Measurements from ENCODE around the gene DUS2. TPM values are rescaled to one million over a fixed set of nuclear protein-coding genes. Genes with fewer than 3 reads are reported as not detected.
A peak's percentile ranks its signal among the peaks of the same experiment; 100 is the strongest.

Gene DUS2
- total RNA-seq, 2 experiments from 2014 or later, result 34.2 to 35.1 TPM

DNA sequence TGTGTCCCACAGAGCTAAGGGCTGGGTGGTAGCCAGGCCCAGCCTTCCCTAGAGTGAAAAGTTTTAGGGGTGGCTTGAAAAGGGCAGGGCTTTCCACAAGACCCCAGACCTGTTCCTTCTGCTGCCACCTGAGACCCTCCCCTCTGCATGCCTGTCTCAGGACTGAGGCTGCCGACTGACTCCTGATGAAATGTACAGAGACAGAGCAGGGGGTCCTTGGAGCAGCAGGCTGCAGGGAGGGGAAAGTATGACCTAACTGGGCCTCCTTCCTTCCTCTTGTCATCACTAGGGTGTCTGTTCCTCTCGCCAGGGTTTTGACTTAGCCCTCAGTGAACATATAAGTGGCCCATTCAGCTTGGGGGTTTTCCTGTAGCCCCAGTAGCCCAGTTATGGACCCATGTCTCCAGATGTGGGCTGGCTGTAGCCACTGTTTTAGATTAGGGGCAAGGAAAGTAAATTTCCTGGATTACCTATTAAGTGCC lies 47.2 kb downstream of the DUS2 start:
- TF ChIP-seq, protein P1, sequence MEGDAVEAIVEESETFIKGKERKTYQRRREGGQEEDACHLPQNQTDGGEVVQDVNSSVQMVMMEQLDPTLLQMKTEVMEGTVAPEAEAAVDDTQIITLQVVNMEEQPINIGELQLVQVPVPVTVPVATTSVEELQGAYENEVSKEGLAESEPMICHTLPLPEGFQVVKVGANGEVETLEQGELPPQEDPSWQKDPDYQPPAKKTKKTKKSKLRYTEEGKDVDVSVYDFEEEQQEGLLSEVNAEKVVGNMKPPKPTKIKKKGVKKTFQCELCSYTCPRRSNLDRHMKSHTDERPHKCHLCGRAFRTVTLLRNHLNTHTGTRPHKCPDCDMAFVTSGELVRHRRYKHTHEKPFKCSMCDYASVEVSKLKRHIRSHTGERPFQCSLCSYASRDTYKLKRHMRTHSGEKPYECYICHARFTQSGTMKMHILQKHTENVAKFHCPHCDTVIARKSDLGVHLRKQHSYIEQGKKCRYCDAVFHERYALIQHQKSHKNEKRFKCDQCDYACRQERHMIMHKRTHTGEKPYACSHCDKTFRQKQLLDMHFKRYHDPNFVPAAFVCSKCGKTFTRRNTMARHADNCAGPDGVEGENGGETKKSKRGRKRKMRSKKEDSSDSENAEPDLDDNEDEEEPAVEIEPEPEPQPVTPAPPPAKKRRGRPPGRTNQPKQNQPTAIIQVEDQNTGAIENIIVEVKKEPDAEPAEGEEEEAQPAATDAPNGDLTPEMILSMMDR (IDR thresholded peaks at IDR 0.05), result no peak

DNA sequence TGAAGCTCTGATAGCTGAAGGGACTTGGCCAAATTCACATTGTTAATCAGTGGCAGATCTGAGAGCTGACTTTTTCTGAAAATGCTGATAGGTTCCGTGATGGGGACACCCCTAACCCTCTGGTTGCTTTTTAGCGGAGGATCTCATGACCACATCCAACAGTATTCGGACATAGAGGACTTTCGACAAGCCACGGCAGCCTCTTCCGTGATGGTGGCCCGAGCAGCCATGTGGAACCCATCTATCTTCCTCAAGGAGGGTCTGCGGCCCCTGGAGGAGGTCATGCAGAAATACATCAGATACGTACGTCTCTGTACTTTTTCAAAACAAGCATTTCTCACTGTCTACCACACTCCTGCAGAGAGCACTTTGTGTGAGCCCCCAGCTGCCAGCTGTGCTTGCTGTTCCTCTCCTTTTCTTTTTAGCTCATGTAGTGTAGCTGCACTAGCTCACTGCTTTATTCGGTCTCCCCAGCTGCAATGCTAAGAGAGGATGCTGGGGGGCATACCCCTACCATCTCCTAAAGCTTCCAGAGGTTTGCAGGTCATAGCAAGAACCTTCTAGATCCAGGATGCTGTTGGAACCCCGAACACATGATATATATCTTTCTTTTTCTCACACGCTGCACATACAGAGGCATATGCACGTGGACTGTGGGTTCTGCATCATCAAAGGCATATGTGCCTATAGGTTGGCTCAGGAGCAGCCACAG lies 47.9 kb downstream of the DUS2 start:
- H3K9me3 Mint-ChIP-seq, result no peaks in the 10 kb centered on the region
- peaks cover 74% of the 10 kb centered on the region for H3K36me3 Mint-ChIP-seq (ENCODE audit: low read depth)
- POLR2A ChIA-PET, result interaction anchor here (1.0 to 4.5 kb wide), 6 partner anchors 9 to 95 kb away, joined by 3 to 16 read pairs (median 4); partner anchors contain the start of gene NFATC3
- H3K27me3 Mint-ChIP-seq, result no peaks in the 10 kb centered on the region
- TF ChIP-seq, protein P1 (IDR thresholded peaks at IDR 0.05), result no peak
- peaks cover 67% of the 10 kb centered on the region for H3K4me1 Mint-ChIP-seq (ENCODE audit: low read depth)
- CTCF ChIA-PET, result interaction anchor here (0.9 to 1.5 kb wide), 4 partner anchors 9 to 77 kb away, joined by 3 to 6 read pairs (median 4); no protein-coding TSS in a partner anchor
- no peak overlapping the region for H3K4me3 Mint-ChIP-seq
- ATAC-seq (no peak), DNase-seq (peak; percentile 45)
- intact Hi-C loops (cut with micrococcal nuclease), result no loop called here
- H3K27ac Mint-ChIP-seq, result peak overlapping the region; percentile 86

More for the DNA sequence above, 47.2 kb downstream of the DUS2 start:
- peak; percentile 30 for DNase-seq
- peaks cover 61% of the 10 kb centered on the region for H3K4me1 Mint-ChIP-seq (ENCODE audit: low read depth)
- peak; percentile 40 for ATAC-seq
- H3K9me3 Mint-ChIP-seq, result no peaks in the 10 kb centered on the region
- intact Hi-C loops (cut with micrococcal nuclease), result no loop called here
- ChIA-PET CTCF (interaction anchor here (0.9 to 3.1 kb wide), 6 partner anchors 14 to 47 kb away, joined by 3 to 10 read pairs (median 5); partner anchors contain the start of gene NFATC3), POLR2A (interaction anchor here (0.5 to 4.5 kb wide), 6 partner anchors 9 to 224 kb away, joined by 3 to 16 read pairs (median 4); partner anchors contain the start of gene NFATC3)
- H3K27me3 Mint-ChIP-seq, result no peaks in the 10 kb centered on the region
- H3K27ac Mint-ChIP-seq, result peak overlapping the region; percentile 86
- H3K4me3 Mint-ChIP-seq, result no peak overlapping the region
- peaks cover 67% of the 10 kb centered on the region for H3K36me3 Mint-ChIP-seq (ENCODE audit: low read depth)

DNA sequence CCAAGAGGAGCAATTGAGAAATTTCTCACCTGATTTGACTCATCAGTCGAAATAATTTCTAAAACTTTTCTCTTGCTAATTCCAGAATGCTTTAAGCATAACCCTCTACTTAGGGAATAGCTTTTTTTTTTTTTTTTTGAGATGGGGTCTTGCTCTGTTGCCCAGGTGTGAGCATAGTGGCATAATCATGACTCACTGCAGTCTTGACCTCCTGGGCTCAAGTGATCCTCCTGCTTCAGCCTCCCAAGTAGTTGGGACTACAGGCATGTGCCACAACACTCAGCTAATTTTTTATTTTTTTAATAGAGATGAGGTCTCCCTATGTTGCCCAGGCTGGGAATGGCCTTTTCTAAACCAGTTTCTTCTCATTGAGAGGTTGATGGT lies 48.4 kb downstream of the DUS2 start:
- ChIA-PET POLR2A (interaction anchor here (0.8 to 4.5 kb wide), 5 partner anchors 10 to 94 kb away, joined by 3 to 16 read pairs (median 4); partner anchors contain the start of gene NFATC3), CTCF (interaction anchor here (1.0 to 1.5 kb wide), 4 partner anchors 9 to 130 kb away, joined by 3 to 6 read pairs (median 4); no protein-coding TSS in a partner anchor)
- TF ChIP-seq, protein P1 (IDR thresholded peaks at IDR 0.05), result no peak
- peak overlapping the region; percentile 86 for H3K27ac Mint-ChIP-seq
- intact Hi-C loops (cut with micrococcal nuclease), result no loop called here
- ATAC-seq (no peak), DNase-seq (no peak)
- peaks cover 70% of the 10 kb centered on the region for H3K4me1 Mint-ChIP-seq (ENCODE audit: low read depth)
- no peak overlapping the region for H3K4me3 Mint-ChIP-seq
- no peaks in the 10 kb centered on the region for H3K27me3 Mint-ChIP-seq
- H3K36me3 Mint-ChIP-seq (ENCODE audit: low read depth), result peaks cover 76% of the 10 kb centered on the region
- no peaks in the 10 kb centered on the region for H3K9me3 Mint-ChIP-seq

DNA sequence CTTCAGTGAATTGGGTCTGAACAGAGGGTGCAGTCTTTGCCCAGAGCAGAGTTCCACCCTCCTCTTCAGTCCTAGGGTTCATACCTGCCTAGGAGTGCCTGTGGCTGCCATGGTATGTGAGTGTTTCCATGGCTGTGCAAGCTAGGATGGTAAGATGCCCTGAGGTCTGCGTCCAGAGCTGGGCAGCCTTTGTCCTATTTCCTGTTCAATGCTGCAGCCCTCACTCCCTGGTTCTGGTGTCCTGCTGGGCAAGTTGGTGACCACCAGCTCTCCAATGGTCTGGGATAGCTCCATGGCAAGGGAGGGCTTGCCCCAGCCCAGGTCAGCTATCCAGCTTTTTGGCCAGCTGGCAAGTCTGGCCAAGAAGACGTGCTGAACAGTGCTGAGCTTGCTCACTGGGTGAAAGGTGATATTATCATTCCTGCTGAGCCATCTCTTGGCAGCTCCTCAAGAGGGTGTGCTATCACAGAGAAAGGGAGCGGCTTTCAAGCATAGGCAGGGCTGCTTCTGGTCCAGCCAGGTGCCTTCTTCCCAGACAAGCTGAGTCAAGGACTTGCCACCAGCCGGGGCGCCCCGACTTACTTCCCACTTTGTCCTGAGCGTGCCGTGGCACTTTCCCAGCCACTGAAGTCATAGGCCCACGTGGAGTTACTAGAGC lies 49.1 kb downstream of the DUS2 start:
- ATAC-seq (no peak), DNase-seq (no peak)
- CTCF ChIA-PET, result interaction anchor here (1.0 to 2.1 kb wide), 5 partner anchors 8 to 156 kb away, joined by 3 to 6 read pairs (median 5); no protein-coding TSS in a partner anchor
- TF ChIP-seq, protein P1 (IDR thresholded peaks at IDR 0.05), result no peak
- peaks cover 70% of the 10 kb centered on the region for H3K4me1 Mint-ChIP-seq (ENCODE audit: low read depth)
- intact Hi-C loops (cut with micrococcal nuclease), result no loop called here
- POLR2A ChIA-PET, result interaction anchor here (0.8 to 4.5 kb wide), 4 partner anchors 10 to 93 kb away, joined by 3 to 16 read pairs (median 4); partner anchors contain the start of gene NFATC3
- no peaks in the 10 kb centered on the region for H3K9me3 Mint-ChIP-seq
- H3K27me3 Mint-ChIP-seq, result no peaks in the 10 kb centered on the region
- H3K4me3 Mint-ChIP-seq, result no peak overlapping the region
- peaks cover 79% of the 10 kb centered on the region for H3K36me3 Mint-ChIP-seq (ENCODE audit: low read depth)
- no peak overlapping the region for H3K27ac Mint-ChIP-seq

Measured in activated CD8-positive, alpha-beta T cell treated with anti-CD3 and anti-CD28 coated beads for 36 hours (primary cell).